Chondrocyte (in vitro differentiated cells): ENCODE data around the gene PKD1. TPM values are rescaled to one million over a fixed set of nuclear protein-coding genes. Genes with fewer than 3 reads are reported as not detected.

ENCODE experiments used
- DNase-seq: peaks from one replicate; pipeline ENCODE4 v3.0.0; 2021; ENCODE audit warnings: mixed read lengths, low spot score
- H3K27ac Mint-ChIP-seq: one replicate; pipeline ENCODE4 v1.8.0; 2021; ENCODE audit warnings: mild to moderate bottlenecking, moderate library complexity, mixed read lengths; ENCODE audit not compliant: unreplicated experiment
- H3K27me3 Mint-ChIP-seq: 2 replicates; pipeline ENCODE4 v1.8.0; 2021; ENCODE audit warnings: low read depth, mixed read lengths
- H3K36me3 Mint-ChIP-seq: 2 replicates; pipeline ENCODE4 v1.8.0; 2021; ENCODE audit warnings: low read depth, mixed read lengths
- H3K4me1 Mint-ChIP-seq: 2 replicates; pipeline ENCODE4 v1.8.0; 2021; ENCODE audit warnings: low read depth, mild to moderate bottlenecking, mixed read lengths
- H3K4me3 Mint-ChIP-seq: one replicate; pipeline ENCODE4 v1.8.0; 2021; ENCODE audit warnings: mild to moderate bottlenecking, moderate library complexity, mixed read lengths; ENCODE audit not compliant: unreplicated experiment
- H3K9me3 Mint-ChIP-seq: 2 replicates; pipeline ENCODE4 v1.8.0; 2021; ENCODE audit warnings: low read depth, mixed read lengths
- total RNA-seq: library from RNA; stranded (reverse); gene quantifications from 3 replicates; pipeline ENCODE4 v1.2.1, GENCODE V29; 2021
- TF ChIP-seq, protein P1 (sequence below): fragments of 200-600 bp; sonication (generic); IDR thresholded peaks from 2 replicates; pipeline ENCODE4 v1.5.0; 2021; ENCODE audit warnings: antibody characterized with exemption, mild to moderate bottlenecking, moderate library complexity

Gene PKD1
- total RNA-seq, 1 donor from 2014 or later, result 230 TPM

GRCh38 chr16:2078691-2079090 is 57.0 kb downstream of the PKD1 start:
- H3K36me3 Mint-ChIP-seq, result peaks cover 9% of the 10 kb centered on the region
- H3K4me1 Mint-ChIP-seq, result no peaks in the 10 kb centered on the region
- no peak for DNase-seq
- TF ChIP-seq, protein P1, sequence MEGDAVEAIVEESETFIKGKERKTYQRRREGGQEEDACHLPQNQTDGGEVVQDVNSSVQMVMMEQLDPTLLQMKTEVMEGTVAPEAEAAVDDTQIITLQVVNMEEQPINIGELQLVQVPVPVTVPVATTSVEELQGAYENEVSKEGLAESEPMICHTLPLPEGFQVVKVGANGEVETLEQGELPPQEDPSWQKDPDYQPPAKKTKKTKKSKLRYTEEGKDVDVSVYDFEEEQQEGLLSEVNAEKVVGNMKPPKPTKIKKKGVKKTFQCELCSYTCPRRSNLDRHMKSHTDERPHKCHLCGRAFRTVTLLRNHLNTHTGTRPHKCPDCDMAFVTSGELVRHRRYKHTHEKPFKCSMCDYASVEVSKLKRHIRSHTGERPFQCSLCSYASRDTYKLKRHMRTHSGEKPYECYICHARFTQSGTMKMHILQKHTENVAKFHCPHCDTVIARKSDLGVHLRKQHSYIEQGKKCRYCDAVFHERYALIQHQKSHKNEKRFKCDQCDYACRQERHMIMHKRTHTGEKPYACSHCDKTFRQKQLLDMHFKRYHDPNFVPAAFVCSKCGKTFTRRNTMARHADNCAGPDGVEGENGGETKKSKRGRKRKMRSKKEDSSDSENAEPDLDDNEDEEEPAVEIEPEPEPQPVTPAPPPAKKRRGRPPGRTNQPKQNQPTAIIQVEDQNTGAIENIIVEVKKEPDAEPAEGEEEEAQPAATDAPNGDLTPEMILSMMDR, result no peak
- no peaks in the 10 kb centered on the region for H3K27me3 Mint-ChIP-seq
- no peaks in the 10 kb centered on the region for H3K9me3 Mint-ChIP-seq
- no peak overlapping the region for H3K27ac Mint-ChIP-seq
- H3K4me3 Mint-ChIP-seq, result no peak overlapping the region

DNA sequence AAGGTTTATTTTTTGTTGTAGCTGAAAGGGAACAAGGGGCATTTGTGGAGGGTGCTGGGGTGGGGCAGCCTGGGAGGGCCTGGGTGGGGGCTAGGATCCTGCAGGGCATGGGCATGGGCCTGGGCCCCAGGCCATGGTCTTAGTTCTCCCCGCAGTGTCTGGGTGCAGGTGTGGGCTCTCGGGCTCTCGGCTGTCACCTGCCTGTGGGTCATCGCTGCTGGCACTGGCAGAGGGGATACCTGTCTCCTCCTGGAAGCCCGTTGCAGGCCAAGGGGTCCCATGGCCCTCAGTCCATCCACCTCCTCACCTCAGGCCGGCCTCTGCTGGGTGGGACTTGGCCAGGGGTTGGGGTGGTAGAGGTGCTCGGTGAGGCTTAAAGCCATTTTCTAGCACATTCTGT is 57.6 kb downstream of the PKD1 start:
- H3K9me3 Mint-ChIP-seq, result no peaks in the 10 kb centered on the region
- peaks cover 12% of the 10 kb centered on the region for H3K36me3 Mint-ChIP-seq
- no peaks in the 10 kb centered on the region for H3K27me3 Mint-ChIP-seq
- H3K4me1 Mint-ChIP-seq, result no peaks in the 10 kb centered on the region
- no peak overlapping the region for H3K27ac Mint-ChIP-seq
- H3K4me3 Mint-ChIP-seq, result no peak overlapping the region
- no peak for DNase-seq
- TF ChIP-seq, protein P1, result no peak

- H3K4me3 Mint-ChIP-seq, result no peak overlapping the region
- H3K27me3 Mint-ChIP-seq, result no peaks in the 10 kb centered on the region
- no peak overlapping the region for H3K27ac Mint-ChIP-seq
- H3K4me1 Mint-ChIP-seq, result no peaks in the 10 kb centered on the region
- peaks cover 12% of the 10 kb centered on the region for H3K36me3 Mint-ChIP-seq
- H3K9me3 Mint-ChIP-seq, result no peaks in the 10 kb centered on the region
- TF ChIP-seq, protein P1, result no peak
- no peak for DNase-seq
Measured at GRCh38 chr16:2077696-2078095, 58.0 kb downstream of the PKD1 start.

GRCh38 chr16:2077016-2077415 is 58.7 kb downstream of the PKD1 start:
- H3K36me3 Mint-ChIP-seq, result peaks cover 12% of the 10 kb centered on the region

GRCh38 chr16:2076072-2076865 is 59.4 kb downstream of the PKD1 start:
- DNase-seq, result no peak
- H3K27me3 Mint-ChIP-seq, result no peaks in the 10 kb centered on the region
- H3K4me3 Mint-ChIP-seq, result no peak overlapping the region
- TF ChIP-seq, protein P1, result no peak
- H3K9me3 Mint-ChIP-seq, result no peaks in the 10 kb centered on the region
- H3K27ac Mint-ChIP-seq, result no peak overlapping the region
- H3K36me3 Mint-ChIP-seq, result peaks cover 14% of the 10 kb centered on the region
- H3K4me1 Mint-ChIP-seq, result no peaks in the 10 kb centered on the region

More at GRCh38 chr16:2077016-2077415, 58.7 kb downstream of the PKD1 start:
- no peaks in the 10 kb centered on the region for H3K9me3 Mint-ChIP-seq
- H3K27ac Mint-ChIP-seq, result no peak overlapping the region
- H3K4me1 Mint-ChIP-seq, result no peaks in the 10 kb centered on the region
- H3K4me3 Mint-ChIP-seq, result no peak overlapping the region
- no peaks in the 10 kb centered on the region for H3K27me3 Mint-ChIP-seq
- TF ChIP-seq, protein P1, result no peak
- DNase-seq, result no peak
